Measurements from ENCODE around the gene CRTC2. TPM values are rescaled to one million over a fixed set of nuclear protein-coding genes. Genes with fewer than 3 reads are reported as not detected.

Gene CRTC2
- total and polyA plus RNA-seq, 9 of the 15 experiments (the other 6 are each of a cell fraction or from before 2014, with no cell fraction given): 2.7 to 26.4 (median 10.2) TPM

- TF ChIP-seq BCLAF1 (IDR thresholded peaks at IDR 0.05; ENCODE audit: borderline replicate concordance in 1 of 2, control insufficient read depth in 1 of 2, low read depth in 2 of 2, low read length in 1 of 2) (no peak), ILF3 (IDR thresholded peaks at IDR 0.05; ENCODE audit: borderline replicate concordance) (no peak), ZBTB12 (CRISPR knock-in tag; IDR thresholded peaks at IDR 0.05) (no peak), NCOR1 (IDR thresholded peaks at IDR 0.05) (no peak; the same call in 1 of the 2 replicates), CBX1 (IDR thresholded peaks at IDR 0.05; ENCODE audit: low read depth) (0 out of 2 replicates have a peak, but pooled peaks have one; percentile 79), MTA2 (IDR thresholded peaks at IDR 0.05; ENCODE audit: low read depth) (no peak; the same call in 1 of the 2 replicates), ZNF24 (IDR thresholded peaks at IDR 0.05) (no peak), RAD51 (IDR thresholded peaks at IDR 0.05; ENCODE audit: borderline replicate concordance, low read depth) (peak; percentile 93), ZNF165 (CRISPR knock-in tag; IDR thresholded peaks at IDR 0.05; ENCODE audit: borderline replicate concordance) (no peak), ZNF639 (CRISPR knock-in tag; conservative IDR thresholded peaks at IDR 0.05 in 1 of 2, IDR thresholded peaks at IDR 0.05 in 1 of 2) (peak in 1 of 2 experiments; percentile 43; a peak in 1 of 4 replicates), SMAD1 (IDR thresholded peaks at IDR 0.05; ENCODE audit: low read depth, low read length, partially characterized antibody) (no peak), NFYB (IDR thresholded peaks at IDR 0.05; ENCODE audit: extremely low read depth, insufficient read length) (peak; percentile 99), TCF3 (CRISPR knock-in tag; IDR thresholded peaks at IDR 0.05) (no peak), HNRNPLL (IDR thresholded peaks at IDR 0.05; ENCODE audit: low read depth, low read length, poor library complexity, severe bottlenecking) (peak; percentile 76), GABPB2 (CRISPR knock-in tag; conservative IDR thresholded peaks at IDR 0.05) (no peak), ZBTB33 (CRISPR knock-in tag; IDR thresholded peaks at IDR 0.05) (peak; percentile 54; the same call in 1 of the 2 replicates), ETV1 (tag; conservative IDR thresholded peaks at IDR 0.05; ENCODE audit: low read depth) (no peak), HDAC2 (IDR thresholded peaks at IDR 0.05) (no peak; the same call in 1 of the 2 replicates), GABPB1 (CRISPR knock-in tag; IDR thresholded peaks at IDR 0.05) (0 out of 2 replicates have a peak, but pooled peaks have one; percentile 75)
These were observed 8.9 kb upstream of the CRTC2 start, which contains the start of gene CREB3L4 (continued) for GRCh38 chr1:153967107-153967999.

Measured in K562 (cell line).